ENCODE measurements around the gene KRTAP5-5.
"Not testable (repeated sequence)": the region's sequence is repeated elsewhere in the genome, so short reads cannot be mapped to it uniquely, and the experiment has no call there.

The KRTAP5-5 gene

GRCh38 chr11:1629326-1630185, at the start of gene KRTAP5-5:
Gene KRTAP5-5 (plus strand): TSS chr11:1629775. CDS start chr11:1629841, 66 bp downstream.
- H3K4me3 ChIP-seq: no peak within 1 kb of the TSS
- H3K27ac ChIP-seq: no peak within 1 kb of the TSS
- H3K9ac ChIP-seq (ENCODE audit: insufficient read length): no peak within 1 kb of the TSS
- DNase-seq (ENCODE audit: low read depth, low spot score): no peak
- H3K36me3 ChIP-seq (ENCODE audit: insufficient read depth, low read length): no peaks in the 10 kb centered on the region
- no peaks in the 10 kb centered on the region for H3K9me3 ChIP-seq (ENCODE audit: low read depth, low read length)
- TF ChIP-seq FOXP2 (optimal IDR thresholded peaks at IDR 0.05; ENCODE audit: control extremely low read depth, extremely low read length, insufficient read depth) (no peak), EZH2 (IDR thresholded peaks at IDR 0.05) (no peak), POLR2AphosphoS5 (IDR thresholded peaks at IDR 0.05; ENCODE audit: borderline replicate concordance, low read depth, low read length) (no peak)

- no peak overlapping the region for H3K27ac ChIP-seq
- no peak for TF ChIP-seq FOXP2 (optimal IDR thresholded peaks at IDR 0.05; ENCODE audit: control extremely low read depth, extremely low read length, insufficient read depth)
- no peak for TF ChIP-seq POLR2AphosphoS5 (IDR thresholded peaks at IDR 0.05; ENCODE audit: borderline replicate concordance, low read depth, low read length)
- TF ChIP-seq EZH2 (IDR thresholded peaks at IDR 0.05): no peak
- DNase-seq (ENCODE audit: low read depth, low spot score): no peak
- no peak overlapping the region for H3K4me3 ChIP-seq
- H3K9ac ChIP-seq (ENCODE audit: insufficient read length): no peak overlapping the region
- H3K9me3 ChIP-seq (ENCODE audit: low read depth, low read length): no peaks in the 10 kb centered on the region
- H3K36me3 ChIP-seq (ENCODE audit: insufficient read depth, low read length): no peaks in the 10 kb centered on the region
Measured at GRCh38 chr11:1581976-1582375, 47.6 kb upstream of the KRTAP5-5 start.

- H3K9me3 ChIP-seq (ENCODE audit: low read depth, low read length); H3K9ac ChIP-seq (ENCODE audit: insufficient read length); H3K27ac ChIP-seq; DNase-seq (ENCODE audit: low read depth, low spot score); H3K36me3 ChIP-seq (ENCODE audit: insufficient read depth, low read length); H3K4me3 ChIP-seq: not testable (repeated sequence)
Measured at GRCh38 chr11:1582909-1583308, 46.7 kb upstream of the KRTAP5-5 start.

GRCh38 chr11:1584661-1585370, 44.8 kb upstream of the KRTAP5-5 start, which contains the start of gene KRTAP5-1:
Gene KRTAP5-1 (minus strand): TSS chr11:1585283. CDS start chr11:1585249, 34 bp downstream.
- H3K4me3 ChIP-seq; H3K9ac ChIP-seq (ENCODE audit: insufficient read length); H3K27ac ChIP-seq; DNase-seq (ENCODE audit: low read depth, low spot score); H3K9me3 ChIP-seq (ENCODE audit: low read depth, low read length); H3K36me3 ChIP-seq (ENCODE audit: insufficient read depth, low read length): not testable (repeated sequence)

- TF ChIP-seq POLR2AphosphoS5 (IDR thresholded peaks at IDR 0.05; ENCODE audit: borderline replicate concordance, low read depth, low read length) (no peak), EZH2 (IDR thresholded peaks at IDR 0.05) (no peak), FOXP2 (optimal IDR thresholded peaks at IDR 0.05; ENCODE audit: control extremely low read depth, extremely low read length, insufficient read depth) (no peak)
- H3K9ac ChIP-seq (ENCODE audit: insufficient read length): no peak overlapping the region
- no peaks in the 10 kb centered on the region for H3K36me3 ChIP-seq (ENCODE audit: insufficient read depth, low read length)
- H3K4me3 ChIP-seq: no peak overlapping the region
- no peaks in the 10 kb centered on the region for H3K9me3 ChIP-seq (ENCODE audit: low read depth, low read length)
- no peak overlapping the region for H3K27ac ChIP-seq
- DNase-seq (ENCODE audit: low read depth, low spot score): no peak
Measured at GRCh38 chr11:1586699-1587098, 42.9 kb upstream of the KRTAP5-5 start.

- H3K9me3 ChIP-seq (ENCODE audit: low read depth, low read length); DNase-seq (ENCODE audit: low read depth, low spot score); H3K9ac ChIP-seq (ENCODE audit: insufficient read length); H3K27ac ChIP-seq; H3K4me3 ChIP-seq; H3K36me3 ChIP-seq (ENCODE audit: insufficient read depth, low read length): not testable (repeated sequence)
Measured at GRCh38 chr11:1589191-1589963, 40.2 kb upstream of the KRTAP5-5 start.

- H3K9ac ChIP-seq (ENCODE audit: insufficient read length): no peak overlapping the region
Measured at GRCh38 chr11:1589996-1590395, 39.6 kb upstream of the KRTAP5-5 start.

GRCh38 chr11:1592628-1593027, 36.9 kb upstream of the KRTAP5-5 start:
- H3K27ac ChIP-seq: no peak overlapping the region
- H3K9ac ChIP-seq (ENCODE audit: insufficient read length): no peak overlapping the region
- DNase-seq (ENCODE audit: low read depth, low spot score): no peak
- H3K4me3 ChIP-seq: no peak overlapping the region
- no peaks in the 10 kb centered on the region for H3K9me3 ChIP-seq (ENCODE audit: low read depth, low read length)
- H3K36me3 ChIP-seq (ENCODE audit: insufficient read depth, low read length): no peaks in the 10 kb centered on the region
- TF ChIP-seq EZH2 (IDR thresholded peaks at IDR 0.05) (no peak), POLR2AphosphoS5 (IDR thresholded peaks at IDR 0.05; ENCODE audit: borderline replicate concordance, low read depth, low read length) (no peak), FOXP2 (optimal IDR thresholded peaks at IDR 0.05; ENCODE audit: control extremely low read depth, extremely low read length, insufficient read depth) (no peak)

More at GRCh38 chr11:1589996-1590395, 39.6 kb upstream of the KRTAP5-5 start:
- no peak for DNase-seq (ENCODE audit: low read depth, low spot score)
- Histone ChIP-seq H3K9me3 (ENCODE audit: low read depth, low read length) (no peaks in the 10 kb centered on the region), H3K27ac (no peak overlapping the region), H3K4me3 (no peak overlapping the region), H3K36me3 (ENCODE audit: insufficient read depth, low read length) (no peaks in the 10 kb centered on the region)
- TF ChIP-seq EZH2 (IDR thresholded peaks at IDR 0.05): no peak
- TF ChIP-seq FOXP2 (optimal IDR thresholded peaks at IDR 0.05; ENCODE audit: control extremely low read depth, extremely low read length, insufficient read depth): no peak
- TF ChIP-seq POLR2AphosphoS5 (IDR thresholded peaks at IDR 0.05; ENCODE audit: borderline replicate concordance, low read depth, low read length): no peak

- not testable (repeated sequence) for H3K9me3 ChIP-seq (ENCODE audit: low read depth, low read length); H3K9ac ChIP-seq (ENCODE audit: insufficient read length); H3K36me3 ChIP-seq (ENCODE audit: insufficient read depth, low read length); H3K4me3 ChIP-seq; DNase-seq (ENCODE audit: low read depth, low spot score); H3K27ac ChIP-seq
Measured at GRCh38 chr11:1595994-1596575, 33.5 kb upstream of the KRTAP5-5 start.

GRCh38 chr11:1596576-1597121, 32.9 kb upstream of the KRTAP5-5 start:
- not testable (repeated sequence) for H3K9me3 ChIP-seq (ENCODE audit: low read depth, low read length); H3K9ac ChIP-seq (ENCODE audit: insufficient read length); H3K4me3 ChIP-seq; H3K36me3 ChIP-seq (ENCODE audit: insufficient read depth, low read length); H3K27ac ChIP-seq; DNase-seq (ENCODE audit: low read depth, low spot score)

All from SK-N-MC (cell line).